GM23248 (cell line): ENCODE data around the gene FXR1. TPM values are rescaled to one million over a fixed set of nuclear protein-coding genes. Genes with fewer than 3 reads are reported as not detected.

ENCODE experiments used
- DNase-seq: peaks from one replicate; pipeline ENCODE4 v3.0.0-alpha.2; 2015
- H2AFZ ChIP-seq: fragments of 200-600 bp; sonication (generic); 2 replicates; pipeline ENCODE4 v1.6.1; 2016; ENCODE audit warnings: antibody characterized with exemption
- H3F3A ChIP-seq: fragments of 200-600 bp; sonication (generic); 2 replicates; pipeline ENCODE4 v1.6.1; 2016; ENCODE audit warnings: mild to moderate bottlenecking, antibody characterized with exemption, mixed run types; ENCODE audit not compliant: insufficient read depth
- H3K27ac ChIP-seq: fragments of 200-600 bp; sonication (generic); 2 replicates; pipeline ENCODE4 v1.5.1; 2016; ENCODE audit warnings: mild to moderate bottlenecking
- H3K27me3 ChIP-seq: fragments of 200-600 bp; sonication (generic); replicated peaks from 2 replicates; pipeline ENCODE4 v1.6.1; 2016; ENCODE audit warnings: mild to moderate bottlenecking; ENCODE audit not compliant: insufficient read depth
- H3K36me3 ChIP-seq: fragments of 200-600 bp; sonication (generic); 2 replicates; pipeline ENCODE4 v1.6.1; 2016; ENCODE audit warnings: low read depth, mild to moderate bottlenecking
- H3K4me1 ChIP-seq: fragments of 200-600 bp; sonication (generic); 2 replicates; pipeline ENCODE4 v1.6.1; 2016; ENCODE audit warnings: mild to moderate bottlenecking; ENCODE audit not compliant: insufficient read depth
- H3K4me2 ChIP-seq: fragments of 200-600 bp; sonication (generic); one replicate; pipeline ENCODE4 v1.6.1; 2016; ENCODE audit warnings: mild to moderate bottlenecking; ENCODE audit not compliant: unreplicated experiment
- H3K4me3 ChIP-seq: fragments of 200-600 bp; sonication (generic); 2 replicates; pipeline ENCODE4 v1.5.1; 2016; ENCODE audit warnings: mild to moderate bottlenecking
- H3K79me2 ChIP-seq: fragments of 200-600 bp; sonication (generic); 2 replicates; pipeline ENCODE4 v1.6.1; 2016; ENCODE audit warnings: mild to moderate bottlenecking; ENCODE audit not compliant: insufficient read depth
- H3K9ac ChIP-seq: fragments of 200-600 bp; sonication (generic); 2 replicates; pipeline ENCODE4 v1.6.1; 2016; ENCODE audit warnings: mild to moderate bottlenecking
- H3K9me2 ChIP-seq: fragments of 200-600 bp; sonication (generic); 2 replicates; pipeline ENCODE4 v1.6.1; 2016; ENCODE audit warnings: mixed run types, mild to moderate bottlenecking, moderate library complexity; ENCODE audit not compliant: insufficient read depth
- H3K9me3 ChIP-seq: fragments of 200-600 bp; sonication (generic); one replicate; pipeline ENCODE4 v1.6.1; 2017; ENCODE audit warnings: low read depth
- H4K20me1 ChIP-seq: fragments of 200-600 bp; sonication (generic); 2 replicates; pipeline ENCODE4 v1.6.0; 2016; ENCODE audit not compliant: insufficient read depth
- EZH2 ChIP-seq: fragments of 200-600 bp; sonication (generic); IDR thresholded peaks from 2 replicates; pipeline ENCODE4 v1.6.1; 2018; ENCODE audit warnings: antibody characterized with exemption, mild to moderate bottlenecking; ENCODE audit not compliant: insufficient read depth, poor library complexity, severe bottlenecking
- EZH2phosphoT487 ChIP-seq: fragments of 200-600 bp; sonication (generic); IDR thresholded peaks from 2 replicates; pipeline ENCODE4 v1.6.1; 2018; ENCODE audit warnings: antibody characterized with exemption, moderate library complexity, mild to moderate bottlenecking, low read depth; ENCODE audit not compliant: insufficient read depth
- in situ Hi-C: fragments of 300-500 bp; cut with MboI; formaldehyde crosslinking; loops from 2 replicates; pipeline ENCODE4 v1.15.0; 2020
- polyA plus RNA-seq: library from polyadenylated mRNA; unstranded; fragments of >200 nt; fragmentation: Nextera tagmentation; extraction: Ambion mirVana; gene quantifications from 2 replicates; pipeline ENCODE4 v1.2.1, GENCODE V29; 2016
- total RNA-seq: library from RNA; depleted of rRNA; stranded (reverse); fragments of >200 nt; shearing (Covaris generic); gene quantifications from 2 replicates; pipeline ENCODE4 v1.2.3, GENCODE V29; 2014; rRNA removed

The FXR1 gene
- total and polyA plus RNA-seq, 2 experiments from 2014 or later, result 36.3 to 105 TPM

- Histone ChIP-seq H3F3A (no peaks in the 10 kb centered on the region), H3K27me3 (no peaks in the 10 kb centered on the region), H3K27ac (no peak overlapping the region), H3K4me3 (no peak overlapping the region), H3K9me3 (no peaks in the 10 kb centered on the region), H4K20me1 (no peaks in the 10 kb centered on the region), H3K4me1 (no peaks in the 10 kb centered on the region), H3K36me3 (no peaks in the 10 kb centered on the region), H3K9ac (no peak overlapping the region), H3K4me2 (no peak overlapping the region), H2AFZ (no peak overlapping the region), H3K79me2 (no peaks in the 10 kb centered on the region), H3K9me2 (no peaks in the 10 kb centered on the region)
- in situ Hi-C loops, result no loop called here
- no peak for DNase-seq
- TF ChIP-seq EZH2phosphoT487 (no peak), EZH2 (no peak)
Observed at GRCh38 chr3:181025204-181025603, 112.7 kb downstream of the FXR1 start.

DNA sequence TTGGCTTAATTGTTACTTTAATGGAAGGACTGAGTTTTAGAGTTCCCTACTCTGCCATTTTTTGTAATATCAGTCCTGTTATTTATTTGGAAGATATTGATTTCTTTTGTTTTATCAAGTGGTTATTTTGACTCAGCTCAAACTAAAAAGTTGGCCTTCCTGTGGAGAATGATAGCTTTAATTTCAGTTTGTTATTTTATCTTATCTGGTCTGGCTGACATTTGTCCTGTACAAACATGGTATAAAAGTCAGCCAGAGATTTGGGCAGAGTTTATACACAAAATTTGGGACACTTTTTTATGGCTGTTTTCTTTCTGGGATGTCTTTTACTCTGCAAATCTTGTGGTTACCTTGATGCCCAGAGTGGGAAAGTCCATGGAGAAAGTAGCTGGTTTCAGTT, 118.5 kb downstream of the FXR1 start:
- Histone ChIP-seq H3K4me1 (no peaks in the 10 kb centered on the region), H3F3A (no peaks in the 10 kb centered on the region), H3K27me3 (no peaks in the 10 kb centered on the region), H3K9me3 (no peaks in the 10 kb centered on the region), H3K9me2 (no peaks in the 10 kb centered on the region), H3K27ac (no peak overlapping the region), H3K79me2 (no peaks in the 10 kb centered on the region), H3K36me3 (no peaks in the 10 kb centered on the region), H3K4me3 (no peak overlapping the region), H3K4me2 (no peak overlapping the region), H4K20me1 (no peaks in the 10 kb centered on the region), H2AFZ (no peak overlapping the region), H3K9ac (no peak overlapping the region)
- no peak for DNase-seq
- TF ChIP-seq EZH2 (no peak), EZH2phosphoT487 (no peak)
- in situ Hi-C loops, result no loop called here

Other genes with a start within 250 kb of the FXR1 start
- not detected in 2 replicates for gene CCDC39, start 233.2 kb upstream of the FXR1 start, total RNA-seq
- not detected in 2 replicates for gene CCDC39, start 233.2 kb upstream of the FXR1 start, polyA plus RNA-seq
- gene DNAJC19, start 77.1 kb downstream of the FXR1 start, total RNA-seq, result 21.4 and 34.5 TPM in 2 replicates
- gene DNAJC19, start 77.1 kb downstream of the FXR1 start, polyA plus RNA-seq, result 82.8 and 89.4 TPM in 2 replicates